Measurements from ENCODE around the gene OPRD1. TPM values are rescaled to one million over a fixed set of nuclear protein-coding genes. Genes with fewer than 3 reads are reported as not detected.
"Not testable (repeated sequence)": the region's sequence is repeated elsewhere in the genome, so short reads cannot be mapped to it uniquely, and the experiment has no call there.

The OPRD1 gene
- total RNA-seq, 1 donor from 2014 or later, result not detected

DNA sequence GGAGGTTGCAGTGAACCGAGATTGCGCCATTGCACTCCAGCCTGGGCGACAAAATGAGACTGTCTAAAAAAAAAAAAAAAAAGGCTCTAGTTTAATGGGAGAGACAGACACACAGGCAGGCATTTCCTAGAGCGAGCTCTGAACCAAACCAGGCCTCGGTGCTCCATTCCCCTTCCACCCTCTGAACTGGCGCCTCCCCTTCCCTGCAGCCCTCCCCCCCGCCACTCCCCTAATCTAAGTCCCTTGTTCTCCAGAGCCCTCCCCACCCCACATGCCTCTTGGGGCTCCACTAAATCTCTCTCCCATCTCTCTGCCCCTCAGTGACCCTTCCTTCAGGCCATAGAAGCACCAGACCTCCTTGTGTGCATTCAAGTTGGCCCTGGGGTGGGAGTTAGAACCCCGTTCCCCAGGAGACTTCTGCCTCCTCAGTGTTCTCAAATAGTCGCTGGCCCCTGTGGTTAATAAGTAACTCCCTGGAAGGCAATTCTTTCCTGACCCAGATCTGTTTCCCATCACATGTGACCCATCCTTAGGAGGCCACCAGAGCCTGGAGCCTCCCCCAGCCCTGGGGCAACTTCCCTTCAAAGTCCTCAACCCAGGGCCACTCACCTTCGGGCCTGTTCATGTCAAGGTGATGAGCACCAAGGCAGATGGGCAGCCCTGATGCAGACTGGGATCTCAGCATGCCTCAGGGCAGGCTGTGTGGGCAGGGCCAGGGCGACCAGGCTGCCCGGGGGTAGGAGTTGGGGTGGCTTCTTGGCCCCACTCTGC, 59.8 kb downstream of the OPRD1 start:
- no peak for DNase-seq (ENCODE audit: low spot score)
- intact Hi-C loops (cut with DNase I), result loop anchor here (10.0 kb wide), 1 partner anchor 227 kb away; the partner anchor contains the start of genes RNU11 and TAF12

DNA sequence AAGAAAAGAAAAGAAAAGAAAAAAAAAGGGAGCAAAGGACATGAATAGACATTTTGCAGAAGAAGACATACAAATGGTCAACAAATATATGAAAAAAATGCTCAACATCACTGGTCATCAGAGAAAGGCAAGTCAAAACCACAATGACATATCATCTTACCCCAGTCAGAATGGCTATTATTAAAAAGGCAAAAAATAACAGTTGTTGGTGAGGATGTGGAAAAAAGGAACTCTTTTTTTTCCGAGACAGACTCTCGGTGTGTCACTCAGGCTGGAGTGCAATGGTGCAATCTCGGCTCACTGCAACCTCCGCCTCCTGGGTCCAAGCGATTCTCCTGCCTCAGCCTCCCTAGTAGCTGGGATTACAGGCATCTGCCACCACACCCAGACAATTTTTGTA, 63.2 kb downstream of the OPRD1 start:
- DNase-seq (ENCODE audit: low spot score), result not testable (repeated sequence)
- intact Hi-C loops (cut with DNase I), result loop anchor here (5.0 to 10.0 kb wide), 2 partner anchors 230 to 358 kb away; partner anchors contain the start of genes RNU11 and TAF12

DNA sequence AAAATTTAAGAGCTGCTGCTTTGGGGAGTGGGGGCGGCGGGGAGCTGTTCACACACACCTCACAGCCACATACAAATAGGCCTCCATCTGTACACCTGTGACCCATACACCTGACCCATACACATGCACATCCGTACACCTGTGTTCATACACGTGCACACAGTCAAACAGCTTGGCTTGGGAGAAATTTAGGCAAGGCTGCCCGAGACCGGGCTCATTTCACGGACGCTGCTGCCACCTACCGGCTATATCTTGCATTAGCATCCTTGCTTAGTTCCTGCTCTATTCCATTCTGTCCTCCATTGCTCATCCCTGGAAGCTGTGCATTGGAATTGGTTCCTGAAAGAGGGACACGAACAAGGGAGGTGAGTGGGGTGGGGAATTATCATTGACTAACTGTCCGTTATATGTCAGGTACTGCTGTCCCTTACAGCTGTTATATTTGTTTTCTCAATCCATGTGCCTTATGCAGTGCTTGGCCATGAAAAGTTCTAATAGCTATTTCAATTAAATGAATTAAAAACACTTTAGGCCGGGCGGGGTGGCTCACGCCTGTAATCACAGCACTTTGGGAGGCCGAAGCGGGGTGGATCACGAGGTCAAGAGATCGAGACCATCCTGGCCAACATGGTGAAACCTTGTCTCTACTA, 65.3 kb downstream of the OPRD1 start:
- DNase-seq (ENCODE audit: low spot score), result peak; percentile 88
- intact Hi-C loops (cut with DNase I), result loop anchor here (2.0 to 10.0 kb wide), 3 partner anchors 92 to 360 kb away; partner anchors contain the start of genes RNU11 and TAF12

DNA sequence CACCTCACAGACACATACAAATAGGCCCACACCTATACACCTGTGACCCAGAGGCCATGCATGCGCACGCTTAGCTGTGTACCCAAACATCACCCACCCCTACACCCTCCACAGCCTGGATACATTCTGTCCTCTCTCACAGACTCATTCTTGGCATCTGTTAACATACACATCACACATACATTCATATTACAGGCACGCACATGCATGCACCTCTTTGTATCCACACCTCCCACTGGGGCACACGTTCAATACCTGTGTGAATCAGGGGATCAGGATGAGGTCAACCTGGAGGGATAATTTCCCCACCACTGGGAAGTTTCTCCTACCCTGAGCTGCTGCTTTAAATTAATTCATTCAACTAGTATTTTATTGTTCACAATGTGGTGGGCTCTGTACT, 66.8 kb downstream of the OPRD1 start:
- no peak for DNase-seq (ENCODE audit: low spot score)
- intact Hi-C loops (cut with DNase I), result loop anchor here (5.0 to 10.0 kb wide), 2 partner anchors 234 to 361 kb away; partner anchors contain the start of genes RNU11 and TAF12

DNA sequence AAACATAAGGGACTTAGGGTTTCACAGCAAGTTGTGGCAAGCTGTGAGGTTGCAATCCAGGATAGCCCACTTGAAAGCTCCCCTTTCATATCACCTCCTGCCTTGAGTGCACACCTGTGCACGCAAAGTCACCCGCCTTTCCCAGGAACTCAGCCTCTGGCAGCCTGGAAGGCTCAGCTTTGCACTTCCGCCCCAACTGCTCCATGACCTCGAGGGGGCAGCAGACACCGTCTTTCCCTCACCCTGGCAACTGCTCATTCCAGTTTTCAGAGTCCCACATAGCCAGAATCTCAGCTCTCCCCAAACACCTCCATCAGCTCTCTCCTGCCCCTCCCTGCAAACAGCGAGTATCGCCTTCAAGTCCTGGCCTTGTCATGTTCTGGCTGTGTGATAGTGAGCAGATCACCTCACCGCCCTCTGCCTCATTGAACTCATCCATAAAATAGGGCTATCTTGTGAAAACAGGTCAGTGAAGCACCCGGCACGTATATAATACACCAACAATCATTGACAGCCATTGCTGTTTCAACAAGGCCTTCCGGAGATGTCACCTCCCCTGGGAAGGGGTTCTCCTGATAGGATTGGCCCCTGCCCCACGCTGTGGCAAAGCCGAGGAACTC, 70.1 kb downstream of the OPRD1 start:
- DNase-seq (ENCODE audit: low spot score), result peak; percentile 91
- intact Hi-C loops (cut with DNase I), result loop anchor here (1.0 to 5.0 kb wide), 3 partner anchors 151 to 1825 kb away; no protein-coding TSS in a partner anchor

DNA sequence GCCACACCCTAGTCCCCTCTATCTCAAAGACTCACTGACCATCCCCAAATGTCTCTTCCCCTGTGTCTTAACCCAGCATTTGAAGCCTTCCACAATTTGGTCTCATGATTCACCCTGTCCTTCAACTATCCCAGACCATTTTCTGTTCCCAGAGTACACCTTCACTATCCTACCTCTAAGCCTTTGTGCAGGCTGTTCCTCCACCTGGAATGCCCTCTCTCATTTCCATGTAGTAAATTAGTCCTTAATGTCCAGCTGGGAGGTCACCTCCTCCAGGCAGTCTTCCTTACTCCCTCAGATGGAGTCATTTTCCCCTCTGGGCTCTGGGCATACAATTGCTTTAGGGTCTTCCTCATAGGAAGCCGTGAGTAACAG, 71.3 kb downstream of the OPRD1 start:
- intact Hi-C loops (cut with DNase I), result loop anchor here (5.0 kb wide), 1 partner anchor 1824 kb away; no protein-coding TSS in a partner anchor
- DNase-seq (ENCODE audit: low spot score), result no peak

DNA sequence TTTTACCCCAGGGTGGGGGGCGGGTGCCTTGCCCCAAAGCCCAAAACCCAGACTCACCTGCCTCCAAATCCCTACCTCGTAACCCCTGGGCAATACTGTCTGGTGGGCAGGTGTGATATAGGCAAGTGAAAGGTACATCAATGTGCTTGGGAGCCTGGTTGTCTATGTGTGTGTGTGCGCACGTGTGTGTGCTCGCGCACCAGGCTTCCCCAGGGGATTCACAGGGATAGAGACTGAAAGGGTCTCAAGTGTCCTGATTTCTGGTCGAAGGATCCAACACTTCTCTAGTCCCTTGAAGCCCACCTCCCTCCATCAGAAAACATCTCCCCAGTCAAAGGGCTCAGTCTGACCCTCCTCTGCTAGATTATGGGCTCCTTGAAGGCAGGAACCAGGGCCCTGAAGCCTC, 73.5 kb downstream of the OPRD1 start:
- intact Hi-C loops (cut with DNase I), result loop anchor here (2.0 to 5.0 kb wide), 2 partner anchors 97 to 297 kb away; partner anchors contain the start of gene SRSF4
- DNase-seq (ENCODE audit: low spot score), result no peak

DNA sequence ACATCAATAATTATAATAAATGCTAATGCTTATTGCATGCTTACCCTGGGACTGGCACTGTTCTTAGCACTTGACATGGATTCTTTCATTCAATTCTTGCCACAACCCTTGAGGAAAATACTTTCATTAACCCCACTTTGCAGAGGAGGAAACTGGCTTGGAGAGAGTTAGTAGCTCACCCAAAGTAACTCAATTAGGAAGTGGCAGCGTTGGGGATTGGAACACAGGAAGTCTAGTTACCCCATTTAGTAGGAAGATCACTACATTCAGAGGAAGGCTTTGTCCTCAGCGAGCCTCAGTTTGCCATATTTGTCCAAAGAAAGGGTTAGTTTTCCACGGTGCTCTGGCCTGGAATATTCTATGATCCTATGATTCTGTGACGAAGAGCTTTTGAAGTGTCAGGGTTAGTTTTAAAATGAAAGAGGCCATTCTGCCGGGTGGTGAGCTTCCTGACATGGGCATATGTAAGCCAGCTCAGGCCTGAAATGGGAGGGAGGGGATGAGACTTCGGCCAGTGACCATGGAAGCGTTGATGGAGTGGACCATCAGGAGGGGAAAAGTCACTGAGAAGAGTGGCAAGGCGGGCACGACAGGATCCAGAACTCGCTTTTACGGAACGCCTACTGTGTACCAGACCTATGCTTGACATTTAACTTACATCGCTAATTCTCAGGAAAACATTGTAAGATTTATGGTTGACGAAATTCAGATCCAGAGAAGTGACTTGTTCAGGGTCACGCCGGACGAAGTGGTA, 74.2 kb downstream of the OPRD1 start:
- DNase-seq (ENCODE audit: low spot score), result no peak
- intact Hi-C loops (cut with DNase I), result loop anchor here (2.0 to 5.0 kb wide), 2 partner anchors 97 to 296 kb away; partner anchors contain the start of gene SRSF4

DNA sequence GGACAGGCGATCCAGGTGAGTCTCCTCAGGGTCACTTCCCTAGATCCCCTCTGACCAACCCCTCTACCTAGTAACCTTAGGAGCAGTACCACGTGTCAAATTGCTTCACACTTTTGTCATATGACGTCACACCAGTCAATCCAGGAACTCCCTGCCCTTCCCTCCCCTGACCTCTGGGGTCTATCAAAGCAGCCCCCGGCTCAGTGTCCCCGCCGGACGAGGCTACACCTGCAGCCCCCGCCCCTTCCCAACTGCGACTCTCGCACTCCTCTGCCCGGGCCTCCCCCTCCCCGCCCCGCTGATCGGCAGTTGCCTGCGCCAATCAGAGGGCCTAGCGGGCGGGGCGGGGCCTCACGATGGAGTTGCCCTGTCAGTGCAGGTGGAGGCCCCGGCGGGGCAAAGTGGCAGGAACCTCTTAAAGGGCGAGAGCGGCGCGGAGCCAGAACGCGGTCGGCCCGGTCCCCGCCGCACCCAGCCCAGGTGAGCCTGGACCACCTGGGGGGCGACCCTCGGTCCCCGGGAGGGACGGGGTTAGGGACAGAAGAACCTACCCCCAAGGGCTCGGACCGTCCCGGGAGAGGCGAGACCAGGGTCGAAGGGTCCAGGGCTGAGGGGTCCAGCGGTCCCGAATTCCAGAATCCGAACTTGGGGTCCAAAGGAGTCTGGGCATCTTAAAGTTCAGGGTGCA, 74.9 kb downstream of the OPRD1 start:
- intact Hi-C loops (cut with DNase I), result loop anchor here (5.0 kb wide), 1 partner anchor 295 kb away; the partner anchor contains the start of gene SRSF4
- DNase-seq (ENCODE audit: low spot score), result peak; percentile 95

DNA sequence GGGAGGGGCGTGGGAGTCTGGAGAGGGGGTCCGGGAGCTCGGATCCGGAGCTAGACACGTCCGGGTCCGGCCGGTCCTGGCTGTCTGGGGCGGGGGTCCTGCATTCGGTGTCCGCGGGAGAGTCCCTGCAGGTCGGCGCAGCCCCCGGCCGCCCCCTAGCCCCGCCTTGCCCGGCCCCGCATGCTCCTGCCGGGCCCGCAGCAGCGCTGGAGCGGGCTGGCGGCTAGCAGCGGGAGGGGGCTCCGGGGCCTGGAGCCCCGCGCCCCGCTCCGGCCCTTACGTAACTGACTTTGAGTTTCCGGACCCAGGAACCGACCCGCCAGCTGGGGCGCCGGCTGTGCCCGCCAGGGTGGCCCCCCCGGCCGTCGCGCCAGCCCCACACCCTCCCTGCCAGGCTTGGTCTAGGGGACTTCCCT, 75.5 kb downstream of the OPRD1 start:
- DNase-seq (ENCODE audit: low spot score), result no peak
- intact Hi-C loops (cut with DNase I), result loop anchor here (5.0 kb wide), 1 partner anchor 295 kb away; the partner anchor contains the start of gene SRSF4

DNA sequence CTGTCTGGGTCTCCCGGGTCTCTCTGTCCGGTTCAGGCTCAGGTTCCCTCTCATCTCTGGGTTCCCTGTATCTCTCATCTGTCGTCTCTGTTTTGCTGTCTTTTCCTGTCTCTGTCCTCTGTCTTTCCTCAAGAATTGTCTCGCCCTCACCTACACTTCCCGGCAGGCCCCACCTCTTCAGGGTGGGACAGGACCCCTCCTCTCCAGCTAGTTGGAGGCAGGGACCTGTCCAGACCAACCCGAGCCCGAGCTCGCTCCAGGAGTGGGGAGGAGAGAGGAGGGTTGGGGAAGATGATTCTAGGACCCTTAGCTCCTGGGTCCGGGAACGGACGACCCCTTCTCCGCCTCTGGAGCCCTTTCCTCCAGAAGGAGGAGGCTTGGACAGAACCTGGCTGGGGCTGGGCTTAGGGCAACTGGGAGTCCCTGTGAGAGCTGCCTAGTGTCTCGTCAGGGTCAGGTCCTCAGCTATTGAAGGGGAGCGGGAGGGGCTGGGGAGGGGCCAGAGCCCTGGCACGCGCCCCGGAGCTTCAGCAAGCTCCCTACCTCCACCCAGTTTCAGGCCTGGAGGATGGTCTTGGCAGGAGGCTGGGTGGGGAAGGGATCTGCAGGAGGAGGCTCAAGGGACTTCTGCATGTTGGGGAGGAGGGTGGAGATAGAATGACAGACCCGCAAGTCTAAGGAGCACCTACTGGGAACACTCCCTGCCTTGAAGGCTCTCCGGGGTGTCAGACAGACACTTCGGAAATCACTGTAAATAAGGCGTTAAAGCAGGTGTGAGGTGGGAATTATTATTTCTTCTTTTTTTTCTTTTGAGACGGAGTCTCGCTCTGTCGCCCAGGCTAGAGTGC, 76.1 kb downstream of the OPRD1 start:
- intact Hi-C loops (cut with DNase I), result loop anchor here (1.0 to 5.0 kb wide), 2 partner anchors 95 to 294 kb away; partner anchors contain the start of gene SRSF4
- DNase-seq (ENCODE audit: low spot score), result peak; percentile 79

DNA sequence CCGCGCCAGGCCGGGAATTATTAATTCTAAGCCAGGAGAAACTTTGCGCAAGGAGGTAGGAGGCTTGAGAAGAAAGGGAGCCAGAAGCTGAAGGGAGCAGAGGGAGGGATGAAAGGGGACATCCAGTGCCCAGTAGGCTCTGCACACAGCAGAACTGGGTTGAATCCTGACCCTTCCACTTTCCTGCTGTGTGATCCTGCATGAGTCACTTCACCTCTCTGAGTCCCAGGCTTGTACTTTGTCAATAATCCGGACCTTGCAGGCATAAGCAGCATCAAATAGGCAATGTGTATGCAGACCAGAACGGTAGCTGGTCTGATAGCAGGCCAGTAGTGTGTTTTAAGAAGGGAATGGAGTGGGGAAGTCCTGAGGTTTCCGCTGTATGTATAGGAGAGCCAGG, 76.9 kb downstream of the OPRD1 start:
- intact Hi-C loops (cut with DNase I), result loop anchor here (1.0 to 5.0 kb wide), 2 partner anchors 94 to 293 kb away; partner anchors contain the start of gene SRSF4
- DNase-seq (ENCODE audit: low spot score), result no peak

DNA sequence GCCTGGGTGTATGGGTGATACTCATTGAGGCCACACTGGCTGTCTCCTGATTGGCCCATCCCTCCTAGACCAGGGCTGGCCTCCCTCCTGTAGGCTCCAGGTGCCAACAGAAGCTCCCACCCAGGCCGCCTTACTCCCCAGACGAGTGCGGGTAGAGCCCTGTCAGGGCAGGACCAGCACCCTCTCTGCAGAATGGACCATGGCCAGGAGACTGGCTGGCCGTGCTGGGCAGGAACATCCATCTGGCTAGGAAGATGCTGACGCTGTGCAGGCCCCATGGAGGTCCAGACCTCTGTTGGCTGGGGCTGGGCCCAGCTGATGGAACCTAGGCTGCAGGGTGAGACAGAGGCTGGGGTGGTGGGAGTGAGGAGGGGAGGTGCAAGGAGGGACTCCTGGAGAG, 77.4 kb downstream of the OPRD1 start:
- intact Hi-C loops (cut with DNase I), result loop anchor here (5.0 kb wide), 1 partner anchor 293 kb away; the partner anchor contains the start of gene SRSF4
- DNase-seq (ENCODE audit: low spot score), result no peak

DNA sequence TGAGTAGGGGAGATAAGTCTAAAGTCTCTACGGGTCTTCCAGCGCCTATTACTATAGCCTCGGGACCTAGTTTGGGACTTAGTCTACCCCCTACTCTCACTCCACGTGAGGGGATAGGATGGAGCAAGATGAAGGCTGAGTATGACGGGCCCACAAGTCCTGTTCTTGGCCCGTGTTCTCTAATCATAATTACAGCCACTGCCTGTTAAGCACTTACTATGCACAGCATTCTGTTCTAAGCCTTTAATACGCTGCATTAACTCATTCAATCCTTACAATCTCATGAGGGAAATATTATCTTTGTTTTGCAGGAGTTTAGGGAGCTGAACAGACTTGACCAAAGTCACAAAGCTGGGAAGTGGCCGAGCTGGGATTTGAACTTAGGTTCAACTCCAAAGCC, 78.5 kb downstream of the OPRD1 start:
- intact Hi-C loops (cut with DNase I), result no loop called here
- no peak for DNase-seq (ENCODE audit: low spot score)

DNA sequence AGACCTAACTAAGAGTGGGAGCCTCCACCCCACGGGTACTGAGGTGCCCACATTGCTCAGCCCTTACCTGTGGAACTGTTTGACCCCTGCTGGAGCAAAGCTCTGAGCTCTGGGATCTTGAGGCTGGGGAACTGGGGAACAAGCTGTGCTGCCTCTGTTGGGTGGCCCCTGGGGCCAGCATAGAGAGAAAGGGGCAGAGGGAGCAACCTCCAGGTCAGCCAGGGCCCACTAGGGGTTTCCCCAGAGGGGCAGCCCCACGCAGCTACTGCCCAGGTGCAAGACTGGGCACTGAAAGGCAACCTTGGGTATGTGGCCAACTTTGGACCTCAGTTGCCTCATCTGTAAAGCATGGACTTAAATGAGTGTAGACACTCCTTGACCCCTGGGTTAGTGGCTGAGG, 78.9 kb downstream of the OPRD1 start:
- intact Hi-C loops (cut with DNase I), result no loop called here
- DNase-seq (ENCODE audit: low spot score), result no peak

DNA sequence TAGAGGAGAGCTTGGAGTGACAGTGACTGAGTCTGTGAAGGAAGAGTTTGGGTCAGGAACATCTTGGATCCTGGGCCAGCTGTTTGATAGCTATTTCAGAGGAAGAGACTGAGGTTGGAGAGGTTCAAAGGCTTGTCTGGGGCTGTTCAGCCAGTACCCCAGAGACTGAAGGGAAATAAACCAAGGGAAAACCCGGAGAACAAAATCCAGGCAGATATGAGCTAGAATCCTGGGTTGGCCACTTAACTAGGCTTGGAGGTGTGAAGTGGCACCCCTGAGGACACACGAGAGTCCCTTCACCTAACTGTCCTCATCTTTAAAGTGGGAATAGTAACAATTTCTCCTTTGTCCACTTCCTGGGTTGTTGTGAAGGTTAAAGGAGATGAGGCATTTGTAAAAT, 79.3 kb downstream of the OPRD1 start:
- DNase-seq (ENCODE audit: low spot score), result no peak
- intact Hi-C loops (cut with DNase I), result no loop called here

DNA sequence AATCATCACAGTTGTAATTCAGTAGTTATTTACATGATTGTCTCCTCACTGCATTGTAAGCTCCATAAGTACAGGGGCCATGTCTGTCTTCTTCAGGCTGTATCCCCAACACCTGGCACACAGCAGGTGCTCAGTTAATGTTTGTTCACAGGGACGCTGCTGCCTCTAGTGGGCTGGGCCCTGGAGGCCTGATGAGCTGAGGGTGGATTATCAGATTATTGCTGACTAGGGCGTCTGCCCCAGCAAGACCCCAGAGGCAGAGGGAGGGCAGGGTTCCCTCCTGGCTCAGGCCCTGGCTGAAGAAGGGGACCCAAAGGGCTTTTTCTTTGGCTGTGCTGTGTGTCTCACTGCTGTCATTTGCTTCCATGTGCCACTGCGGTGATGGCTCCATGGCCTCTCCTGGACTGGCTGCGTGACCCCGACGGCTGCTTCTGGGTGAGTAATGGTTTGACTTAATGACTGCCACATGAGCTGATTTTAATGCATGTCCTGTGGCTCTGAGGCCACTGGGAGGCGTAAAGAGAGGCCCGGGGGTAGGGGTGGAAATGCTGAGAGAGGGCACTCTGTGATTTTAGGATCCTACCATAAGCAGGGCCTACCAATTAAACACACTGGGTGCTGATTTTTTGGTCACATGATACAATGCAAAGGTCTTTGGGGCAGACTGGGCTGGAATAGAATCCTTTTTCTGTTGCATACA, 81.6 kb downstream of the OPRD1 start:
- no peak for DNase-seq (ENCODE audit: low spot score)

More for the DNA sequence above, 81.6 kb downstream of the OPRD1 start:
- intact Hi-C loops (cut with DNase I), result no loop called here
